HT-29 (cell line): ENCODE results near the gene RAB6C. TPM values are rescaled to one million over a fixed set of nuclear protein-coding genes. Genes with fewer than 3 reads are reported as not detected.
"Not testable (repeated sequence)": the region's sequence is repeated elsewhere in the genome, so short reads cannot be mapped to it uniquely, and the experiment has no call there.

ENCODE experiments used
- DNase-seq: peaks from one replicate; pipeline ENCODE4 v3.0.0-alpha.2; 2015; ENCODE audit warnings: low spot score
- total RNA-seq: library from RNA; depleted of rRNA; stranded (reverse); fragments of >200 nt; shearing (Covaris generic); gene quantifications from 2 replicates; pipeline ENCODE4 v1.2.3, GENCODE V29; 2014; rRNA removed

Gene RAB6C
- not detected in 2 replicates for total RNA-seq

DNA sequence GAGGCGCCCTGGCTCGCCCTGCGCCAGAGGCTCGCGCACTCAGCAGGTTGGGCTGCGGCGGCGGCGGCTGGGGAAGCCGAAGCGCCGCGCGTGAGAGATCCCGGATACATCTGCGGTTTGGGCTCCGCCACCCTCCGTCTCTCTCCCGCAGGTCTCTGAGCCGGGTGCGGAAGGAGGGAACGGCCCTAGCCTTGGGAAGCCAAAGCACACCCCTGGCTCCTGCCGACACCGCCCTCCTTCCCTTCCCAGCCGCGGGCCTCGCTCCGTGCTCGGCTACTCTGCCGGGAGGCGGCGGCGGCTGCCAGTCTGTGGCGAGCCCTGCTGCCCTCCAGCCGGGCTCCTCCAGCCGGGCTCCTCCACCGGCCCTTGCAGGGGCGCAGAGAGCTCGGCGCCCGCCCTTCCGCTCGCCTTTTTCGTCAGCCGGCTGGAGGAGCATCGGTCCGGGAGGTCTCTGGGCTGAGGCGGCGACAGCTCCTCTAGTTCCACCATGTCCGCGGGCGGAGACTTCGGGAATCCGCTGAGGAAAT lies at the start of gene RAB6C:
Gene RAB6C, plus strand, starts transcription at position 38 of the 527 bp plus-strand sequence. Its CDS starts 450 bp downstream, at position 488.
- DNase-seq: not testable (repeated sequence)

DNA sequence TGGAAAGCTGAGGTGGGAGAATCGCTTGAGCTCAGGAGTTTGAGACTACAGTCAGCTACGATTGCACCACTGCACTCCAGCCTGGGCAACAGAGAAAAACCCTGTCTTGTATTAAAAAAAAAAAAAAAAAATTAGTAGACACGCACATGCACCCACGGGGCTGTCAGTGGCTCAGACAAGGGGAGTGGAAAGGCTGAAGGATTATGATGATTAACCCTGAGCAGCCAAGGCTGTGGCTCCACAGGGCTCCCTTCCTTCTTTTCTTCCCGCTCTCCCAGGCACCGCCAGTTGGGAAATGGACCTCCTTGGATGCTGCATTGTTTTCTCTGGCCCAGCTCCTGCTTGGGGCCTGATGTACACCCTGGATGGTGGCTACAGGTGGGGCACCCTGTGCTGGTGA lies 49.0 kb upstream of the RAB6C start:
- DNase-seq: no peak

DNA sequence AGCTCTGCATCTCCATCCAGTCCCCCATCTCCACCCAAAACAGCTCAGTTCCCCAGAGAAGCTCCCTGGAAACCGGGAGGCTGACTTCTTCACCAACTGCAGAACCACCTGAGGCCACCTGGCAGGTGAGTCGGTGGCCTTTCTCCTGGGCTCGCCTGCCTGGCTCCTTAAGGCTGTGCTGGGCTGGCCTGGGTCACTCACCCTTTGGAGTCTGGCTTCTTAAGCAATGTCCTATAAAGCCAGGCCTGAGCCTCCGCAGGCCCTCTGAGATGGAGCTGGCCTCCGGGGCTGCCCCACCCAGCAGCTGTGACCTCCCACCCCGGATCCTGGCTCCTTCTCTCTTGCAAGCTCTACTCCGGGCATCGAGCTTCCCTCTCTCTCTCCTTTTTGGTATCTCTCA lies 46.1 kb upstream of the RAB6C start:
- DNase-seq: not testable (repeated sequence)

DNA sequence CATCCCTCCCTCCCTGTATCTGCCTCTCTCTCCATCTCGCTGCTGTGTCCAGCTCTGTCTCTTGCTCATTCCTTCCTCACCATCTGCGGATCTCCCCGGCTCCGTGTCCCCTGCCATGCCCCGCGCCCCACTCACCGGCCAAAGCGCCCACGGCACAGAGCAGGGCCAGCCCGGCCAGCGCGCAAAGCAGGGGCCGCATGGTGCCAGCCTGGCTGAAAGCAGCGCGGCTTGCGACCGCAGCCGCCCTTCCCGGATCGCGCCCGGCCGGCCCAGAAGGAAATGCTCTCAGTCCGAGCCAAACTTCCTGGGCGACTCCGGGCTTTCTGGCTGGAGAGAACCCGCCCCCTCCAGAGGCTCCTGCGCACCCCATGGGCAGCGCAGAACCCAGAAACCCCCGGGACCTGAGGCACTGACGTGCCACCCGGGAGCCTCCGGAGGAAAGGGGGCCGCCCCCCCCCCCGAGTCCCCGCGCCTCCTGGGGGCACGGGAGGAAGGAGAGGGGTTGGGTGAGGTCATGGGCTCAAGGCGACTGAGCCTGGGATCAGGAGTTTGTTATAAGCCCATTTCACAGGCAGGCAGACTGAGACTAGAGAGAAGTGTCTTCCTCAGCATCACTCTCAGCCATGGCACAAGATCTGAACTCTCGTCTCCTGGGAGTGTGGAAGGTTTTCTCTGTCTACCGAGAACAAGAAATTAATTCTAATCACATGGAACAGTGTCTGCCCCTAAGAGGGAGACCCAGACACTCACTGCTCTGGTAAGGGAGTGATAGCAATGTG lies 45.2 kb upstream of the RAB6C start:
- no peak for DNase-seq

DNA sequence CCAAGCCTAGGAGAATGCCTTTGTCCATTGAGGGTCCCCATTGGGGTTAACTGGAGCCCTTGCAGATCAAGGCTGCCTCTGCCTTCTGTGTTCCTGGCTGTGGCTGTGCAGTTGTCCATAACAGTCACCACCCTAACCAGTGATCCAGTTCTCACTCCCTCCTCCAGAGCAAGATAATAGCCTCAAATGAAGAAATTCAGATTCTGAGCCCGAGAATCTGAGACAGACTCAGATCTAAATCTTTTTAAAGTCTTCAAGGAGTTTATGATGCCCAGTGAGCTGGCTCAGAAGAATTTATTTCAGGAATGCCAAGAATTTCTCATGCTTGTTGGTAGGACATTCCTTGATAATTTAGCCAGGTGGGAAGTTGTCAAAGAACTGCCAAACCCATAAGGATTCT lies 44.3 kb upstream of the RAB6C start:
- no peak for DNase-seq

DNA sequence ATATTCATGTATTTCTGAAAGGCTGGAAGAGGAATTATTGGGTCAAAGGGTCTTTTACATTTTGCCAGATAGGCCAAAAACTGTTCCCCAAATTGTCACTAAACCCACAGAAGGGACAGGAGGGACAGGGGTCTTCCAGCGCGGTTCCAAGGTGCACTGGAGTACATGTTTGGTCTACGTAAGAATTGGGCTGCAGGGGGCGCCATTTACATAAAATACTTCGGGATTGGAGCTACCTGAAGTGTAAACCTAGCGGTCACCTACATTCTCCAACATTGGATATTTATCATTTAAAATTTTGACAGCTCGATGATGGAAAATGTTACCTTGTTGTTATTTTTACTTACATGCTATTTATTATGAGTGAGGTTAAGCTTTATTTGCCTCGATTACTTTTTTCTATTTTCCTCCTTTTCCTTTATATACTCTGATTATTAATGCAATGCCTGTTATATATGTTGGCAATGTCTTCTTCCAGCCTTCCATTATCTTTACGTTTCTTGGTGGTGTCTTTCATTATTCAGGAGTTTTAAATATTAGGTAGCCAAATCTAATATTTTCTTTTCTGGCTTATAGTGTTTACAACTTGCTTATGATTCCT lies 43.0 kb upstream of the RAB6C start:
- no peak for DNase-seq

DNA sequence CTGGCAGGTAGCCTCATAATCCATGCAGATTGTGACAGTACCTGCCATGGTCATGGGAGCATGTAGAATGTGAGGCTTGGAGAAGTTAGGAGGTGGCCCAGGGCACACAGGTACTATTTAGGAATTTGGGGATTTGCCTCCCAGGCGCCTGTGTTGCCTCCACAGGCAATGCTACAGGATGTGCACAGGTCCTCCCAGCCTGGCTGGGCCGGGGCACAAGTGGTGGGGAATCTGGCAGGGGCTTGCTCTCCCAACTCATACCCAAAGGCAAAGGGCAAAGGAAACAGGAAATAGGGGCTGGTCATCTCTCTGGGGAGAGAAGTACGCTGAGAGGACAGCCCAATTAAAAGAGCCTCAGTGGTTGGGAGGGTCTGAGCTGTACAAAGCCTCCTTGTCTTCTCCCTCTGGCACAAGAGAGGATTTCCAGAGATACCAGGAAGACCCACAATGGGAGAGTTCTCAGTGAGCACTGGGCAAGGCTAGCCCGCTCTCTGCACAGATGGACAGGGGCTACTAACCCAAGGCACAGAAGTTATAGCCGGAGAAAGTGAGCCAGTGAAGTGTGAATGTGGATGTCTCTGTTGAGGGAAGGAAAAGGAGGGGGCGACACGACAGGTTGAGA lies 40.5 kb upstream of the RAB6C start:
- DNase-seq: not testable (repeated sequence)

DNA sequence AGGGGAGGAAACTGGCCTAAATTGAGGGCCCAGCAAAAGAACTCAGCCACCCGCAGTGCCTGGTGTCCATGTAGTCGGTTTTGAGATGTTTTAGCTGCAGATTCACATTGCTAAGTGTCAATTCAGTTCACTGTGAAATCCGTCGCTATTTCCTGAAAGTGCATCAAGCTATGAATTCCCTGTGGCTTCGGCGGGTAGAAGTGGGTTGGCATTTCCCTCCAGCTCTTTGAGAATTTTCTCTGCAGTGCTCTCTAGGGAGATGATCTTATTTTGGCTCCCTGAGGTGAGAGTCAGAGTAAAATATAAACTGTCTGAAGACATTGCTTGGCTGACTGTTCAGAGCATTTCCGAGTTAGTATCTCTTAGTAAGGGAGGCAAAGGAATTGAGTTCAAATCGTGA lies 36.0 kb upstream of the RAB6C start:
- DNase-seq: not testable (repeated sequence)

DNA sequence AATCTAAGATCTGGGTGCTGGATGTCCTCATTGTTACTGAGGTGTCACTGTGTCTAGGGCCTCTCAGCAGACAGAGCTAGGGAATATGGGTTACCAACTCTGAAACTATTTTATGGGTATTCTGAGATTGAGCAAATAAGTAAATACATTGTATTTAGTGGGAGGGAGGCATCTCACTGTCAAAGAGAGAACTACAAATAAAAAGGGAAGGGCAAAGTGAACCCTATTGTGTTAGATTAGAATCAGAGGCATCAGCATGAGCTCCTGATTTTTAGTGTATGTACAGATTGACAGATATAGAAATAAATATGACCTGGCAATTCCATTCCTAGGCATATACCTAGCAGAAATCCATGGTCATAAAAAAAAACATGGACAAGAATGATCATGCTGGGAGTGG lies 33.9 kb upstream of the RAB6C start:
- no peak for DNase-seq

DNA sequence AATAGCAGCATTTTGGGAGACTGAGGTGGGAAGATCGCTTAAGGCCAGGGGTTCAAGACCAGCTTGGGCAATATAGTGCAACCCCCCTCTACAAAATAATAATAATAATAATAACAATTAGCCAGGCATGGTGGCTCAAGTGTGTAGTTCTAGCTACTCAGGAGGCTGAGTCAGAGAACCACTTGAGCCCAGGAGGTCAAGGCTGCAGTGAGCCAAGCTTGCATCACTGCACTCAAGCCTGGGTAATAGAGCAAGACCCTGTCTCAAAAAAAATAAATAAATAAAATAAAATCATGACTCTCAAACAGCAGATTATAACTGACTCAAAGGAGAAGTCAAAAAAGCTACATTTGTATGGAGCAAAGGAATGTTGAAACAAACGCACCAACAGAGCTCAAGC lies 31.8 kb upstream of the RAB6C start:
- not testable (repeated sequence) for DNase-seq

DNA sequence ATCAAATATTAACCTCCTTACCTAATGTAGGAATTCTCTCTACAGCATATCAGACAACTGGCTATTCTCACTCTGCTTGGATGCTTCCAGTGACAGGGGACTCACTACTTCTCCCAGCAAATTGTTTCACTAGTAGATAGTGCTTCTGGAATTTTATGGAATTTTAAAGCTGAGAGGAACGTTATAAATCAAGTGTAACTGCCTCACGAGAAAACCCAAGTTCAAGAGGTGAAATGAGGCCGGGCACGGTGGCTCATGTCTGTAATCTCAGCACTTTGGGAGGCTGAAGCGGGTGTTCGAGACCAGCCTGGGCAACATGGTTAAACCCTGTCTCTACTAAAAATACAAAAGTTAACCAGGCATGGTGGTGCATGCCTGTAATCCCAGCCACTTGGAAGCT lies 23.3 kb upstream of the RAB6C start:
- not testable (repeated sequence) for DNase-seq

DNA sequence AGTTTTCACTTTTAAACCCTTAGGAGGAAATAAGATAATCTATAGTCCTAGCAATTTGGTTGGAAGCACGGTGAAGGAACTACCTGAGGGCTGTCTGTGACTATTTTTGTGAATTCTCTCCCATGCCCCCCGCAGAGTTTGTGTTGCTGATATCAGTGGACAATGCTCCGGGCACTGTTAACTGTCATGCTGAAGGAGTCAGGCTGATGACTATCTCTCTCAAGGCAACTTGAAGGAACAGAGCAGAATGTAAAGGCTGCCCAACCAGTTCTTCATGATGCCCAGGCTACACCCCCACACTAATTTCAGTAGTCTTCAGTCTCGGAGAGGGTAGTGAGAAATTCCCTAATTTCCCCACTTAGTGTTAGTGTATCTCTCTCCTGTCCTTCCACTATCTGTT lies 21.6 kb upstream of the RAB6C start:
- no peak for DNase-seq

DNA sequence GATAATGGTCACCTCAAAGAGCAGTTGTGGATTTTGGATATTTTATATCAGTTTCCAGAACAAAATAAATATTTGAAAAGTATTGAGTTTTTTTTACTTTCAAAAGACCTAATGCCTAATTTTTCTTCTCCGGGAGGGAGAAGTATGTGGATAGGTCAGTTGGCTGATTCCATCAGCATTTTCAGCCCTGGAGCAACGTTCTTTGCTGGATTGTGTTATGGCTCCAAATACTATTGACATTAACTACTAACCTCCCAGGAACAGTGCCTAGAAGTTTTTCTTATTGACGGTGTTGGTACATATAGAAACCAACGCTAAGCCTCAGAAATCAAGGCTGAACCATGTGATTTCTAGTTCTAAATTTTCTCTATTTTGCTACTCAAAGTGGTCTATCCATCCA lies 20.7 kb upstream of the RAB6C start:
- not testable (repeated sequence) for DNase-seq

DNA sequence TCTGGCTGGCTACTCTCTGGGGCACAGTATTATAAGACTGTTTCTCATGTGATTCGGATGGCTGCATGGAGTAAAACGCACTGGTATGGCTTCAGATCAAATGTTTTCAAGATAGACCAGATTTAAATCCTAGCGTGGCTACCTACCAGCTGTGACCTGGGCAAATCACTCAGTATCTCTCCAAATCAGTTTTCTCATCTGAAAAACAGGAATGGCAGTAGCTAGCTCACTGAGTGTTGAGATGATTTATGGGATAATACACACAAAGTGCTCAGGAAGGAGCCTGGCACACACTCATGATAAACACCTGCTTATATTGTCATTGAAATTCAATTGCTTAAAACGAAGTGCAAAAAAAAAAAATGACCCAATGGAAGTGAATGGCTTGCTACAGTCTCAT lies 10.9 kb upstream of the RAB6C start:
- DNase-seq: not testable (repeated sequence)

DNA sequence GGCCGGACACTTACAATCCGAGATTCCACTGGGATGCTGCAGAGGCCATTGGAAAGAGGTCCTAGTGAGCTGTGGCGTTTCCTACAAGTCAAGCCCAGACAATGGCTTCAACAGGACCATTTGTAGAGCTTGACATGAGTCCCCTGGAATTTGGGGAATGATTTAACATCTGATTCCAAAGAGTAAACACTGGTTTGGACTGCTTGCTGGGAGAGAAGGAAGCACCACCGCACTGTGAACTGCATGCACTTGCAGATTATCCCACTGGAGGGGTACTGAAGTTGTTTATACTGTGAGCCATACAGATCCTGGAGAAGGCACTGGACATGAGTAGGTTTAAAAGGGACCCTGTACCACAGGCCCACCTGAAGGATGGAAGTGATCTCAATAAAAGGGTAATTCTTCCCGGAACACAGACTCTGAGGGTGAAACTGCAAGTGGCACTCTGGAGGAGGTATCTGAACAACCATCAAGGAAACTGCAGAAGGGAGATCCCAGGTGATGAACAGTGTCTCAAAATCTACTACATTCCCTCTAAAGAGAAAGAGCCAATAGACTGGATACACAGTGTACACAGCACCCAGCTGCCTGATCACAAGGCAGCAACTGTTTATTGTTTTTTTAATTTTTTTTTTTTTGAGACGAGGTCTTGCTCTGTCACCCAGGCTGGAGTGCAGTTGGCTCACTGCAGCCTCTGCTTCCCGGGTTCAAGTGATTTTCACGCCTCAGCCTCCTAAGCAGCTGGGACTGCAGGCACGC lies 4.3 kb upstream of the RAB6C start:
- DNase-seq: no peak

DNA sequence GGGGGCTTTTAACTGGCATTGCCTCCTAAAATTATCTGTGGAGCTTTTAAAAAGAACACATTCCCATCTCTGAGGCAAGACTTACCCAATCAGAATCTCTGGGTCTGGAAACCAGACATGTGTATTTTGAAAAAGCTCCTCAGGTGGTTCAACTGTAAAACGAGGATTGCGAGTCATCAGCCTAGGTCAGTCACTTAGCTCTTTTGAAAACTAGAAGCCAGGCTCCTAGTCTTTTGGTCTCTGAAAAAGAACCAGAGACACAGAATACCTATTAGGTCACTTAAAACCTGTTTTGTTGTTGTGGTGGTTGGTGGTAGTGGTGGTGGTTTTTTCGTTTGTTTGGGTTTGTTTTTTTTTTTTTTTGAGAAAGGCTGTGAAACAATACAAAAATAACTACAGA lies 2.5 kb upstream of the RAB6C start:
- not testable (repeated sequence) for DNase-seq

DNA sequence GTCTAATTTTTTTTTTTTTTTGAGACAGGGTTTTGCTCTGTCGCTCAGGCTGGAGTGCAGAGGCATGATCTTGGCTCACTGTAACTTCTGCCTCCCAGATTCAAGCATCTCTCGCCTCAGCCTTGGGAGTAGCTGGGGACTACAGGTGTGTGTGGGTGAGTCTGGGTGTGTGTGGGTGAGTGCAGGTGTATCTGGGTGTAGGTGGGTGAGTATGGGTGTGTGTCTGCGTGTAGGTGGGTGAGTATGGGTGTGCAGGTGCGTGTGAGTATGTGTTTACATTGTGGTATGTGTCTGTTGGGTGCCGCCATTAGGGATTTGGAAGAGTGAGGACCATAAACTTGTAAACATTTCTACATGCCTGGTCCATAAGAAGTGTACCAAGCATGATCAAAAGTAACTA lies 1.5 kb upstream of the RAB6C start:
- DNase-seq: no peak

DNA sequence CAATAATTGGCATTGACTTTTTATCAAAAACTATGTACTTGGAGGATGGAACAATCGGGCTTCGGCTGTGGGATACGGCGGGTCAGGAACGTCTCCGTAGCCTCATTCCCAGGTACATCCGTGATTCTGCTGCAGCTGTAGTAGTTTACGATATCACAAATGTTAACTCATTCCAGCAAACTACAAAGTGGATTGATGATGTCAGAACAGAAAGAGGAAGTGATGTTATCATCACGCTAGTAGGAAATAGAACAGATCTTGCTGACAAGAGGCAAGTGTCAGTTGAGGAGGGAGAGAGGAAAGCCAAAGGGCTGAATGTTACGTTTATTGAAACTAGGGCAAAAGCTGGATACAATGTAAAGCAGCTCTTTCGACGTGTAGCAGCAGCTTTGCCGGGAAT lies 780 bp downstream of the RAB6C start:
- DNase-seq: not testable (repeated sequence)

DNA sequence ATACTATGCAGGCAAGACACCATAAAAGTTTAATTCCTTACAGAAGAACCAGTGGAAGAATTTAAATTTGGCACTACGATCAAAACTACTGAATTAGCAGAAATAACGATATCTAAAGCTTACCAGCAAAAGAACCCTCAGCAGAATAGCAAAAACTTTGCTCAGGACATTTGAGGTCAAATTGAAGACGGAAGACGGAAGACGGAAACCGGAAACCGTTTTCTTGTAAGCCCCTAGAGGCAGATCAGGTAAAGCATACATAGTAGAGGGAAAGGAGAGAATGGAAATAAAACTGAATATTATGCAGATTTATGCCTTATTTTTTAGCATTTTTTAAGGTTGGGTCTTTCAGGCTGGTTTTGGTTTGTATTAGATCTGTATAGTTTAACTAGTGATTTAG lies 2.2 kb downstream of the RAB6C start:
- not testable (repeated sequence) for DNase-seq

DNA sequence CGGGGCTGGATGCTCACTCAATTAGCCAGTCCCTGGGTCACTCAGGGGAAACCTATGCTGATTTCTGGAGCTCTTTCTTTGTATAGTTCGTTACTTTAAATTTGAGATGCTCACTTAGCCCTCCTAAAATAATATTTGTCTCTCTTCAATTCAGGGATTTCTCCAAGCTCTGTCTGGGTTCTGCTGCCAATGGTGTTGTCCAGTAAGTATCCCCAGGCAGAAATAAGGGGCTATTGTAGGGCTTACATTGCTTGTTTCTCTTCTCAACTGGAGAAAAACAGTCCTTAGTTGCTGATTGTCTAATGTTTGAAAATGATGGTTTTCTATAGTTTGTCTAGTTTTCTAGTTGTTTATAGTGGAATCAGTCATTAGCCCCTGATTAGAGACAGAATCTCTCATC lies 5.0 kb downstream of the RAB6C start:
- no peak for DNase-seq

DNA sequence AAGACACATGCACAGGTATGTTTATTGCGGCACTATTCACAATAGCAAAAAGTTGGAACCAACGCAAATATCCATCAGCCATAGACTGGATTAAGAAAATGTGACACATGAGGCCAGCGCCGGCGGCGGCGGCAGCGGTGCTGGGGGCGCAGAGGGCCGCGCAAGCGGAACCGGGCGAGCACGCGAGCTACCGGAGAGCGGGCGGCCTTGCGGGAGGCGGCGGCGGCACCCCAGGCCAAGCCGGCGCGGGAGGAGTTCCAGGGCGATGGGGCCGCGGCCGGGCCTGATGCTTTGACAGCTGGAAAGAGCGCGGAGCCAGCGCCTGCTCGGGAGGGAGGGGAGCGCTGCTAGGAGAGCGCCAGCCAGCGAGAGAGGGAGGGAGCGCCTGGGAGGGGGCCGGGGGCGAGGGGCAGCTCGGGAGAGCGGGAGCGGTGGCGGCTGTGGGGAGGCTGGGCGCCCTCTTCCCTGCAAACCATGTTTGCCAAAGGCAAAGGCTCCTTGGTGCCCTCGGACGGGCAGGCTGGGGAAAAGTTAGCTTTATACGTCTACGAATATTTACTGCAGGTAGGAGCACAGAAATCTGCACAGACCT lies 13.0 kb downstream of the RAB6C start:
- not testable (repeated sequence) for DNase-seq
